ENCODE measurements around the gene SMPX.

Gene SMPX

DNA sequence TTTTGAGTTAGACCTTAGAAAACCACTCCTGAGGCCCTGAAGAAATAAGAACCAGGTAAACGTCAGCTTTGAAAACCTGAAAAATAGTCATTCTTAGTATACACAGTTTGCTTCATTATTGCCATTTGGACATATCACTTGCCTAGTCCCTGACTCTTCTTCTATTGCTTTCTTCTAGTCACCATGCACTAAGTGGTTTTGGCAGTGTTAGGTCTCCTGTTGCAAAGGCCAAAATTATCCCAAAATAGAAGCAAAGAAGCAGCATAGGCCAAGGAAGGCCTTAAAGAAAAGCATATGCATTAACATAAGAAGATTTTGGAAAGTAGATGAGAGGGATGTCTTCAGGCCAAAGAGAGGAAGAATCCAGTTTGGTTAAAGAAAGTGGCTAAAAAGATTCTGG lies 24.1 kb upstream of the SMPX start:
- Histone ChIP-seq H3K4me2 (ENCODE audit: low read length) (no peak overlapping the region), H3K4me3 (ENCODE audit: low read depth, low read length, poor library complexity, severe bottlenecking) (no peak overlapping the region), H3K27me3 (ENCODE audit: insufficient read depth, low read length) (no peaks in the 10 kb centered on the region), H3K4me1 (ENCODE audit: insufficient read depth, low read length, severe bottlenecking) (no peaks in the 10 kb centered on the region), H2AFZ (ENCODE audit: low read length) (no peak overlapping the region), H3K9me2 (ENCODE audit: low read depth, low read length) (no peaks in the 10 kb centered on the region), H3K79me2 (ENCODE audit: insufficient read depth, low read length) (no peaks in the 10 kb centered on the region), H3K9me3 (ENCODE audit: low read length) (no peaks in the 10 kb centered on the region), H3K27ac (ENCODE audit: low read depth, low read length, poor library complexity, severe bottlenecking) (no peak overlapping the region), H3K9ac (ENCODE audit: low read length) (no peak overlapping the region), H3F3A (ENCODE audit: insufficient read depth, low read length) (no peaks in the 10 kb centered on the region), H4K20me1 (ENCODE audit: insufficient read depth, low read length) (no peaks in the 10 kb centered on the region), H3K36me3 (ENCODE audit: insufficient read depth, low read length) (no peaks in the 10 kb centered on the region)
- TF ChIP-seq, protein P1, sequence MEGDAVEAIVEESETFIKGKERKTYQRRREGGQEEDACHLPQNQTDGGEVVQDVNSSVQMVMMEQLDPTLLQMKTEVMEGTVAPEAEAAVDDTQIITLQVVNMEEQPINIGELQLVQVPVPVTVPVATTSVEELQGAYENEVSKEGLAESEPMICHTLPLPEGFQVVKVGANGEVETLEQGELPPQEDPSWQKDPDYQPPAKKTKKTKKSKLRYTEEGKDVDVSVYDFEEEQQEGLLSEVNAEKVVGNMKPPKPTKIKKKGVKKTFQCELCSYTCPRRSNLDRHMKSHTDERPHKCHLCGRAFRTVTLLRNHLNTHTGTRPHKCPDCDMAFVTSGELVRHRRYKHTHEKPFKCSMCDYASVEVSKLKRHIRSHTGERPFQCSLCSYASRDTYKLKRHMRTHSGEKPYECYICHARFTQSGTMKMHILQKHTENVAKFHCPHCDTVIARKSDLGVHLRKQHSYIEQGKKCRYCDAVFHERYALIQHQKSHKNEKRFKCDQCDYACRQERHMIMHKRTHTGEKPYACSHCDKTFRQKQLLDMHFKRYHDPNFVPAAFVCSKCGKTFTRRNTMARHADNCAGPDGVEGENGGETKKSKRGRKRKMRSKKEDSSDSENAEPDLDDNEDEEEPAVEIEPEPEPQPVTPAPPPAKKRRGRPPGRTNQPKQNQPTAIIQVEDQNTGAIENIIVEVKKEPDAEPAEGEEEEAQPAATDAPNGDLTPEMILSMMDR (IDR thresholded peaks at IDR 0.05; ENCODE audit: low read length) = no peak
- no peak for TF ChIP-seq EZH2 (IDR thresholded peaks at IDR 0.05; ENCODE audit: borderline replicate concordance, low read length)

DNA sequence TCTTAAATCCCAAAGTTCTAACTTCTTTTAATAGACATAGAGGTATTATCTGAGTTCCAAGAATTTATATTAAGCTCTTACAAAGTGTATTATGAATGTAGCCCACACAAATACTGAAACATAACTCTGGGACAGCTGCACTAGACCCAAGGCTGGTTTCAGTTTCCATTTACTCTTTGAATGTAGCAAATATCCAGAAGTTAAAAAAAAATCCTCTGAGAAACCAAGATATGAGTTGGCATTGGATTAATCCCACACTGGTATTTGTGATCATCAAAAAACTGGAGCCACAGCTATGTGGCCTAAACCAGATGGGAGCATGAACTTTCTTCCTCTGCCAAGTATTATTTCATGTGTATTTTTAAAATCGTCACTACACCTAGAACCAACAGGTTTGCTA lies 23.6 kb upstream of the SMPX start:
- no peaks in the 10 kb centered on the region for H4K20me1 ChIP-seq (ENCODE audit: insufficient read depth, low read length)
- H3K9me2 ChIP-seq (ENCODE audit: low read depth, low read length) = no peaks in the 10 kb centered on the region
- H3K4me1 ChIP-seq (ENCODE audit: insufficient read depth, low read length, severe bottlenecking) = no peaks in the 10 kb centered on the region
- no peaks in the 10 kb centered on the region for H3F3A ChIP-seq (ENCODE audit: insufficient read depth, low read length)
- H3K4me2 ChIP-seq (ENCODE audit: low read length) = no peak overlapping the region
- H3K9me3 ChIP-seq (ENCODE audit: low read length) = no peaks in the 10 kb centered on the region
- H2AFZ ChIP-seq (ENCODE audit: low read length) = no peak overlapping the region
- no peak overlapping the region for H3K9ac ChIP-seq (ENCODE audit: low read length)
- no peak overlapping the region for H3K27ac ChIP-seq (ENCODE audit: low read depth, low read length, poor library complexity, severe bottlenecking)
- H3K27me3 ChIP-seq (ENCODE audit: insufficient read depth, low read length) = no peaks in the 10 kb centered on the region
- no peak for TF ChIP-seq EZH2 (IDR thresholded peaks at IDR 0.05; ENCODE audit: borderline replicate concordance, low read length)
- TF ChIP-seq, protein P1 (IDR thresholded peaks at IDR 0.05; ENCODE audit: low read length) = no peak
- H3K4me3 ChIP-seq (ENCODE audit: low read depth, low read length, poor library complexity, severe bottlenecking) = no peak overlapping the region
- no peaks in the 10 kb centered on the region for H3K36me3 ChIP-seq (ENCODE audit: insufficient read depth, low read length)
- H3K79me2 ChIP-seq (ENCODE audit: insufficient read depth, low read length) = no peaks in the 10 kb centered on the region

DNA sequence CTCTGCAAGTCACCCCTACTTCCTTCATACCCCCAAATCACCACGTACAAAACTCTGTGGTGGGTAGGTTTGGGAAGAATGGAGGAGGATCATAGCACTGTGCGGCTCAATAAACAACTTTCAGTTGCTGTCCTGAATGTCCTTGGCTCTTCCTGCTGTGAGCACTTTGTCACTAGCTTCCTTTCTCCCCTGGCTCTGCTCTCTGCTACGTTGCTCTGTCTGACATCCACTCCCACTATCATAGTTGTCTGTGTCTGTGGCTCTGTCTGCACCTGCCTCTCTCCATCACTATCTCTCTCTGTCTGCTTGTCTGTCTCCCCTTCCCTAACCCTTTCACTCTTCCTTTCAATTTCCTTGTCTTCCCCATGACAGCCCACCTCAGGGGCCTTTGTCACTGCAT lies 21.2 kb upstream of the SMPX start:
- Histone ChIP-seq H3K9ac (ENCODE audit: low read length) (no peak overlapping the region), H3K79me2 (ENCODE audit: insufficient read depth, low read length) (no peaks in the 10 kb centered on the region), H3K27me3 (ENCODE audit: insufficient read depth, low read length) (no peaks in the 10 kb centered on the region), H3K36me3 (ENCODE audit: insufficient read depth, low read length) (no peaks in the 10 kb centered on the region), H3K9me2 (ENCODE audit: low read depth, low read length) (no peaks in the 10 kb centered on the region), H4K20me1 (ENCODE audit: insufficient read depth, low read length) (no peaks in the 10 kb centered on the region), H2AFZ (ENCODE audit: low read length) (no peak overlapping the region), H3K4me2 (ENCODE audit: low read length) (no peak overlapping the region), H3K4me3 (ENCODE audit: low read depth, low read length, poor library complexity, severe bottlenecking) (no peak overlapping the region), H3K9me3 (ENCODE audit: low read length) (no peaks in the 10 kb centered on the region), H3F3A (ENCODE audit: insufficient read depth, low read length) (no peaks in the 10 kb centered on the region), H3K27ac (ENCODE audit: low read depth, low read length, poor library complexity, severe bottlenecking) (no peak overlapping the region), H3K4me1 (ENCODE audit: insufficient read depth, low read length, severe bottlenecking) (no peaks in the 10 kb centered on the region)
- TF ChIP-seq, protein P1 (IDR thresholded peaks at IDR 0.05; ENCODE audit: low read length) = no peak
- no peak for TF ChIP-seq EZH2 (IDR thresholded peaks at IDR 0.05; ENCODE audit: borderline replicate concordance, low read length)

Data from OCI-LY1 (cell line).